Measurements from ENCODE around the gene NPHP4. TPM values are rescaled to one million over a fixed set of nuclear protein-coding genes. Genes with fewer than 3 reads are reported as not detected.

Gene NPHP4
- polyA plus RNA-seq, 1 of the 3 experiments (the other 2 are of a cell fraction) = 7.0 TPM

- Histone ChIP-seq H3K9me3 (no peaks in the 10 kb centered on the region), H3K79me2 (ENCODE audit: insufficient read depth) (no peaks in the 10 kb centered on the region), H3K4me2 (no peak overlapping the region), H3K4me3 (ENCODE audit: low read depth in 2 of 2, low read length in 1 of 2) (no peak overlapping the region), H2AFZ (ENCODE audit: low read depth) (no peak overlapping the region), H3K9ac (no peak overlapping the region), H3K36me3 (replicated peaks in 1 of 2; ENCODE audit: control insufficient read depth in 1 of 2, insufficient read depth in 2 of 2, low read length in 1 of 2) (no peaks in the 10 kb centered on the region), H3F3A (replicated peaks; ENCODE audit: insufficient read depth) (no peaks in the 10 kb centered on the region), H4K20me1 (ENCODE audit: insufficient read depth) (no peaks in the 10 kb centered on the region), H3K27ac (ENCODE audit: low read depth in 2 of 2, low read length in 1 of 2) (no peak overlapping the region), H3K9me2 (no peaks in the 10 kb centered on the region), H3K4me1 (ENCODE audit: control insufficient read depth in 1 of 2, insufficient read depth in 2 of 2, low read depth in 1 of 2, low read length in 1 of 2) (peaks cover 0 to 39% of the 10 kb centered on the region in 2 experiments; a peak in 1 of 4 replicates), H3K27me3 (ENCODE audit: insufficient read depth) (no peaks in the 10 kb centered on the region)
- POLR2A ChIA-PET = interaction anchor here (0.6 kb wide), 1 partner anchor 191 kb away, joined by 3 read pairs; no protein-coding TSS in a partner anchor
- CTCF ChIA-PET = interaction anchor here (1.6 kb wide), 1 partner anchor 16 kb away, joined by 4 read pairs; no protein-coding TSS in a partner anchor
- no peak for TF ChIP-seq REST (IDR thresholded peaks at IDR 0.05; ENCODE audit: low read depth, low read length)
- TF ChIP-seq GABPA (IDR thresholded peaks at IDR 0.05; ENCODE audit: low read depth) = no peak
- TF ChIP-seq RXRA (IDR thresholded peaks at IDR 0.05; ENCODE audit: borderline replicate concordance, low read depth) = no peak
- TF ChIP-seq EZH2phosphoT487 (IDR thresholded peaks at IDR 0.05; ENCODE audit: borderline replicate concordance, low read depth) = no peak
- DNase-seq = no peak
- WGBS (ENCODE audit: low lambda C conversion rate) = 88% methylated on average over 8 of the region's 16 CpGs
Observed at GRCh38 chr1:5996641-5997270, 4.5 kb upstream of the NPHP4 start.

- Histone ChIP-seq H3K4me2 (no peak overlapping the region), H3K79me2 (ENCODE audit: insufficient read depth) (peaks cover 4% of the 10 kb centered on the region), H3K27me3 (ENCODE audit: insufficient read depth) (no peaks in the 10 kb centered on the region), H3K9me2 (no peaks in the 10 kb centered on the region), H3K4me3 (ENCODE audit: low read depth in 2 of 2, low read length in 1 of 2) (no peak overlapping the region), H3F3A (replicated peaks; ENCODE audit: insufficient read depth) (no peaks in the 10 kb centered on the region), H3K27ac (ENCODE audit: low read depth in 2 of 2, low read length in 1 of 2) (no peak overlapping the region), H3K4me1 (ENCODE audit: control insufficient read depth in 1 of 2, insufficient read depth in 2 of 2, low read depth in 1 of 2, low read length in 1 of 2) (peaks cover 0 to 35% of the 10 kb centered on the region in 2 experiments; a peak in 1 of 4 replicates), H3K9ac (no peak overlapping the region), H4K20me1 (ENCODE audit: insufficient read depth) (no peaks in the 10 kb centered on the region), H3K36me3 (replicated peaks in 1 of 2; ENCODE audit: control insufficient read depth in 1 of 2, insufficient read depth in 2 of 2, low read length in 1 of 2) (no peaks in the 10 kb centered on the region), H2AFZ (ENCODE audit: low read depth) (no peak overlapping the region), H3K9me3 (no peaks in the 10 kb centered on the region)
- no peak for DNase-seq
- 98% methylated on average over 11 of the region's 17 CpGs for WGBS (ENCODE audit: low lambda C conversion rate)
- POLR2A ChIA-PET = no interaction called here
- CTCF ChIA-PET = interaction anchor here (1.6 kb wide), 1 partner anchor 16 kb away, joined by 4 read pairs; no protein-coding TSS in a partner anchor
- TF ChIP-seq EP300 (IDR thresholded peaks at IDR 0.05; ENCODE audit: borderline replicate concordance in 1 of 2, low read depth in 1 of 2, low read length in 1 of 2) (no peak), CTCF (IDR thresholded peaks at IDR 0.05) (no peak), FOXJ3 (CRISPR knock-in tag; IDR thresholded peaks at IDR 0.05) (no peak), IRF3 (IDR thresholded peaks at IDR 0.05; ENCODE audit: low read depth, low read length) (no peak), RXRA (IDR thresholded peaks at IDR 0.05; ENCODE audit: borderline replicate concordance, low read depth) (no peak), TEAD4 (IDR thresholded peaks at IDR 0.05; ENCODE audit: borderline replicate concordance, insufficient read depth) (no peak), SMC3 (IDR thresholded peaks at IDR 0.05; ENCODE audit: low read depth, low read length) (no peak), ELF1 (IDR thresholded peaks at IDR 0.05) (no peak), MEF2A (IDR thresholded peaks at IDR 0.05; ENCODE audit: borderline replicate concordance, low read depth) (no peak), RFX5 (IDR thresholded peaks at IDR 0.05; ENCODE audit: low read length) (no peak), USF1 (IDR thresholded peaks at IDR 0.05; ENCODE audit: borderline replicate concordance, low read depth) (no peak), USF2 (IDR thresholded peaks at IDR 0.05; ENCODE audit: borderline replicate concordance, low read depth, low read length) (no peak), RCOR1 (IDR thresholded peaks at IDR 0.05; ENCODE audit: low read length) (no peak)
Observed at GRCh38 chr1:5995871-5996630, 3.8 kb upstream of the NPHP4 start.
